ENCODE data around the gene PTPRE. TPM values are rescaled to one million over a fixed set of nuclear protein-coding genes. Genes with fewer than 3 reads are reported as not detected.

PTPRE gene
- total RNA-seq, 2 experiments from 2014 or later, result 19.9 to 22.3 TPM

- no peak for TF ChIP-seq CTCF (IDR thresholded peaks at IDR 0.05)
- POLR2A ChIA-PET, result no interaction called here
- DNase-seq (no peak), ATAC-seq (no peak)
- H3K27me3 Mint-ChIP-seq, result peaks cover 6% of the 10 kb centered on the region
- H3K4me1 Mint-ChIP-seq (ENCODE audit: low read depth), result no peaks in the 10 kb centered on the region
- H3K27ac Mint-ChIP-seq, result no peak overlapping the region
- intact Hi-C loops (cut with micrococcal nuclease), result no loop called here
- no peak overlapping the region for H3K4me3 Mint-ChIP-seq
- no peaks in the 10 kb centered on the region for H3K9me3 Mint-ChIP-seq
- H3K36me3 Mint-ChIP-seq (ENCODE audit: low read depth), result no peaks in the 10 kb centered on the region
- CTCF ChIA-PET, result no interaction called here
These were observed 28.2 kb downstream of the PTPRE start for GRCh38 chr10:127935071-127935561.

- H3K4me3 Mint-ChIP-seq, result no peak overlapping the region
- CTCF ChIA-PET, result no interaction called here
- H3K36me3 Mint-ChIP-seq (ENCODE audit: low read depth), result no peaks in the 10 kb centered on the region
- DNase-seq, result no peak
- H3K27me3 Mint-ChIP-seq, result peaks cover 6% of the 10 kb centered on the region
- H3K9me3 Mint-ChIP-seq, result no peaks in the 10 kb centered on the region
- no peak for ATAC-seq
- TF ChIP-seq CTCF (IDR thresholded peaks at IDR 0.05), result no peak
- H3K4me1 Mint-ChIP-seq (ENCODE audit: low read depth), result no peaks in the 10 kb centered on the region
- POLR2A ChIA-PET, result no interaction called here
- no peak overlapping the region for H3K27ac Mint-ChIP-seq
- intact Hi-C loops (cut with micrococcal nuclease), result no loop called here
These were observed 30.2 kb downstream of the PTPRE start for GRCh38 chr10:127937069-127937468.

GRCh38 chr10:127937915-127938463 is 31.1 kb downstream of the PTPRE start:
- Mint-ChIP-seq H3K27ac (no peak overlapping the region), H3K36me3 (ENCODE audit: low read depth) (no peaks in the 10 kb centered on the region), H3K4me1 (ENCODE audit: low read depth) (no peaks in the 10 kb centered on the region), H3K4me3 (no peak overlapping the region), H3K27me3 (peaks cover 6% of the 10 kb centered on the region), H3K9me3 (no peaks in the 10 kb centered on the region)
- ChIA-PET CTCF (interaction anchor here (0.7 to 1.0 kb wide), 3 partner anchors 10 to 140 kb away, joined by 3 read pairs; no protein-coding TSS in a partner anchor), POLR2A (no interaction called here)
- intact Hi-C loops (cut with micrococcal nuclease), result no loop called here
- no peak for ATAC-seq
- TF ChIP-seq CTCF (IDR thresholded peaks at IDR 0.05), result no peak
- DNase-seq, result no peak

- POLR2A ChIA-PET, result no interaction called here
- Mint-ChIP-seq H3K27ac (no peak overlapping the region), H3K9me3 (no peaks in the 10 kb centered on the region), H3K4me1 (ENCODE audit: low read depth) (no peaks in the 10 kb centered on the region), H3K36me3 (ENCODE audit: low read depth) (no peaks in the 10 kb centered on the region), H3K4me3 (no peak overlapping the region), H3K27me3 (peaks cover 6% of the 10 kb centered on the region)
- ATAC-seq (no peak), DNase-seq (no peak)
- intact Hi-C loops (cut with micrococcal nuclease), result no loop called here
- CTCF ChIA-PET, result no interaction called here
- no peak for TF ChIP-seq CTCF (IDR thresholded peaks at IDR 0.05)
These were observed 33.0 kb downstream of the PTPRE start for GRCh38 chr10:127939786-127940330.

GRCh38 chr10:127940866-127941640 is 34.1 kb downstream of the PTPRE start:
- TF ChIP-seq CTCF (IDR thresholded peaks at IDR 0.05), result no peak
- H3K4me3 Mint-ChIP-seq, result no peak overlapping the region
- intact Hi-C loops (cut with micrococcal nuclease), result no loop called here
- DNase-seq (no peak), ATAC-seq (no peak)
- H3K27me3 Mint-ChIP-seq, result peaks cover 6% of the 10 kb centered on the region
- peaks cover 10% of the 10 kb centered on the region for H3K4me1 Mint-ChIP-seq (ENCODE audit: low read depth)
- no peaks in the 10 kb centered on the region for H3K9me3 Mint-ChIP-seq
- ChIA-PET CTCF (no interaction called here), POLR2A (no interaction called here)
- H3K27ac Mint-ChIP-seq, result no peak overlapping the region
- H3K36me3 Mint-ChIP-seq (ENCODE audit: low read depth), result no peaks in the 10 kb centered on the region

Data from activated CD8-positive, alpha-beta T cell treated with anti-CD3 and anti-CD28 coated beads for 36 hours (primary cell).